HS-27A (cell line): ENCODE data around the gene C1QL1.

Experiments
- DNase-seq: peaks from one replicate; pipeline ENCODE4 v3.0.0-alpha.2; 2012; ENCODE audit warnings: low read depth, missing footprints

Gene C1QL1

DNA sequence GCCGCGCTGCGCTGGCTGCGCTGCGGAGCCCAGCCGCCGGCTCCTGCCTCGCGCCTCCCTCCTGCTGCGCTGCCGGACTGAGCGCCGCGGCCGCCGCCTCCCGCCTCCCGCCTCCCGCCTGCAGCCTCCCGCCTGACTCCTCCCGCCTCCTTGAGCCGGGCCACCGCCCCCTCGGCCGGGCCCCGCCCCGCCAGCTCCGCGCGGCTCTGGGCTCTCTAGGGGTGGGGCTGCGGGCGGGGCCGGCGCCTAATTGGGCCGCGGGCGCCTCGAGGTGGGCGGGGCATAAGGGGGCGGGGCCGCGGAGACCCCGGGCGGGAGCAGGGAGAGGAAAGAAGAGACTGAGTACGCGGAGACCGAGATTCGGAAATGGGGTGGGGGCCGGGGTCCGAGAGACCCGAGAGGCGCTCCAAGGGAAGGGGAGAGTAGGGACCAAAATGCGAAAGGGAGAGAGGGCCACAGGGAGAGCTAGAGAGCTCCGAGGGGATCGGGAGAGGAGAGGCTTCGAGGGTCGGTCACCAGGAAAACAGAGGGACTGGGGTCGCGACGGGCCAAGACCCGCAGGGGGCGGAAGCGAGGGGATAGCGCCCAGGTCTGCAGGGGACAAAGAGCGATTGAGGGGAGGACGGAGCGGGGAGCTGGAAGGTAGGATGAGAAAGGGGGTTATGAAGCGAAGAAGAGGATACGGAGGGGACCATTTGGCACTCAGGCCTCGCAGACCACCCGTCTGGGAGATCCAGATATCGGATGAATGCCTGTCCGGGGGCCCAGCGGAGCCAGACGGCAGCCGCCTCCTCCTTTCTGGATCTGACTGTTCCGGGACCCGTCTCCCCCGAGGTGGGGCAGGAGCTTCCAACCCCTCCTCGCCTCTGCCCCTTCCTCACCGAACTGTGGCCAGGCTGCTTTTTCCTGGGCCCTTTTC is at the start of gene C1QL1:
C1QL1 (minus strand) TSS at position 79 of the 919 bp plus-strand sequence. CDS start 255 bp downstream, outside the sequence.
- peak; percentile 23 for DNase-seq

DNA sequence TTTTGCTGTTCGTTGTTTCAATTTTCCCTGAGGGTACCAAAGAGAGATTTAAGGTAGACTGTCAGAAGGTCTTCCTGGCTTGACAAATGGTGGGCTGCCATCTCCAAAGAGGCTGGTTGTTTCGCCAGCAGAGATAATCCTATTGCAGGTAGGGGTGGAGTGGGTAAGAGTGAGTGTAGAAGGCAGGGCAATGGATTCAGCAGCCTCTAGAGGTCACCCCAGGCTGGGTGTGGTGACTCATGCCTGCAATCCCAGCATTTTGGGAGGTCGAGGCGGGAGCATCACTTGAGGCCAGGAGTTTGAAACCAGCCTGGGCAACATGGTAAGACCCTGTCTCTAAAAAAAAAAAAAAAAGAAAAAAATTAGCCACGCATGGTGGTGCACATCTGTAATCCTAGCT is 48.7 kb upstream of the C1QL1 start:
- no peak for DNase-seq

DNA sequence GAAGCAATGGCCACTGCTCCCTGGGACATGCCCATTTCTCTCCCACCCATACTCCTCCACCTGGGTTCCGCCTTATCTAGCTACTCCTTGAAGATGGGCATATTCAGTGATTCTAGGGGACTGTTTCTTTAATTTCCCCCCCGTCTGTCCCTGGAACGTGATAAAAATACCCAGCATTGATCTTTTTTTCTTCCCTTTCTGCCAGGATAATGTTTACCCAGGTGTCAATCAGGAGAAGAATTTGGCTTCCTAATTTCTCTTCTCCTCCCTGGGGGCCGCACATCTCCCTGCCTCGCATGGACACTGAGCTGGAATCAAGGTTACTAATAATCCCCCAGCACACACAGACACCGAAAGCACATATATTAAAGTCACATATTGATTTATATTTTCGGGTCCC is 48.1 kb upstream of the C1QL1 start:
- DNase-seq = no peak

DNA sequence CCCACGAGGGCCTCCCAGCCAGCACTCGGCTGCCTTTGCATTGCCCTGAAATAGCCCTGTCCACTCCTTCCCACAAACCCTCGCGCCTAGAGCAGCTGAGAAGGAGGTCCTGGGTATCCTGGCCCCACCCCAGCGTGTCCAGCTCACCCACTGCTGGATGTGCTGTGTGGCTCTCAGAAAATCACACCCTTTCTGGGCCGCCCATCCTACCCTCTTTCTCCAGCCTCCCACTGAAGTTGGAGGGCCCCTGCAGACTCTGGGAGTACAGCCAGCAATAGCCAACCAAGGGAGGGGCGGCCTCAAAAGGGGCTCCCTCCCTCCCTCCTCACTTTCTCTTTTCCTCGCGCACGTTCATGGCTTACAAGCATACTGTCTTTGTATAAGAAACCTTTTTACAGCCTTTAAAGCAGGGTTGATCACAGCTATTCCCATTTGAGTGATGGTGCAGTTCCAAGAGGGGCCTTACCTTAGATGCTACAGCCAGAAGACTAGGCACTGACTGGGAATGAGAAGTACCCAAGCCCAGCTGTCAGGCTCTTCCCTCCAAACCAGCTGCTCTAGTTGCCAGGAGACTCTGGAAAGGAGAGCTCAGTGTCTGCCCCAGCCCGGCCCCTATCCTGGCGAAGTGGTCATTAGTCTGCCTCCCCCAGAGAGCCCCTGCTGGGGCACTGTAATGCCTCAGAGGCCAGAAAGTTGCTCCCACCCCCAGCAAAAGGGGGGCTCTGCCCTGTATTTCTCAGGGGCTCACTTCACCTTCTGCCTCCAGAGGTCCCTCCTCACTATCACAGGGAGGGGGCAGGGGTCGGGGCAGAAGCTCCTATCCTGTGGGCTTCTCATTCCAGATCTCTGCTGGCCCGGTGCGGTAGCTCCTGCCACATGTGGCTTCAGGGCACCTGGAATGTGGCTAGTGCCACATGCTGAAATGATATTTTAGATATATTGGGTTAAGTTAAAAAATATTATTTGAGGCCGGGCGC is 45.2 kb upstream of the C1QL1 start:
- DNase-seq = no peak

DNA sequence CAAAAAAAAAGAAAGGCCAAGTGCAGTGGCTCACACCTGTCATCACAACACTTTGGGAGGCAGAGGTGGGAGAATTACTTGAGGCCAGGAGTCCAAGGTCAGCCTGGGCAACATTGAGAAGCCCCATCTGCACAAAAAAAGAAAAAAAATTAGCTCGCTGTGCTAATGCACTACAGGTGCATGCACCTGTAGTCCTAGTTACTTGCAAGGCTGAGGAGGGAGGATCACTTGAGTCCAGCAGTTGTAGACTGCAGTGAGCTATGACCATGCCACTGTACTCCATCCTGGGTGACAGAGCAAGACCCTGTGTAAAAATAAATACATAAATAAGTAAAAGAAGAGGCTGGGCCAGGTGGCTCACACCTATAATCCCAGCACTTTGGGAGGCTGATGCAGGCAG is 43.7 kb upstream of the C1QL1 start:
- DNase-seq = no peak

DNA sequence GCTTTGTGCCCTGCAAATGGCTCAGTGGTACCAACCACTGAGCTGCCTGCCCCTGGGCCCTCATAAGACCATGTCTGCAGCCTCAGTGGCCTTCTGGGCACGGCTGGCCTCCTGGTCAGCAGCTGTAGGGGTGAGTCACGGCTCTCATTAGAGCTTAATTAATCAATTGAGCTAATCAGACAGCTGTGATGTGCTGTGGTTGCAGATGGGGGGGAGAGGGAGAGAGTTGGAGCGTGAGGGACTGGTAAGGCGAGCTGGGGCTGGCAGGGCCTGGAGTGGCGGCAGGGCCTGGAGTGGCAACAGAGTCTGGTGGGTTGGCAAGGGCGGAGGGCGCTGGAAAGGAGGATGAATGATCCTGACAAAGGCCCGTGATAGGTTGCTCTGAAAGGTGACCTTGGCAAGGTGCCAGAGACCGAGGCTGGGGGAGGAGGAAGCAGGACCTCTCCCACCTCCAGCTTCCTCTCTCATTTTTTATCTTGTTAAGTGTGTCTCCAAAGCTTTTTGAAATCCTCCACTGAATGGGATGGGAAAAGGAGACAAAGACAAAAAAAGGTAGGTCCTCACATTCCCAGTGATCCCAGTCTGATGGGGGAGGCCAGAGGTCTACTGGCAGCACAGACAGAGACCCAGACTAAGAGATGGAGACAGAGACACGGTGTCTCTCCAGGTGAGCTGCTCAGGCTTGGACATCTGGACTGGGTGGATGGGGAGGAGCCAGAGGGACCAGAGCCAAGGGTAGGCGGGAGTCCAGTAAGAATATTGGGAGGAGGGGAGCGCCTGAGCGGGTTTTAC is 41.8 kb upstream of the C1QL1 start:
- DNase-seq = no peak

DNA sequence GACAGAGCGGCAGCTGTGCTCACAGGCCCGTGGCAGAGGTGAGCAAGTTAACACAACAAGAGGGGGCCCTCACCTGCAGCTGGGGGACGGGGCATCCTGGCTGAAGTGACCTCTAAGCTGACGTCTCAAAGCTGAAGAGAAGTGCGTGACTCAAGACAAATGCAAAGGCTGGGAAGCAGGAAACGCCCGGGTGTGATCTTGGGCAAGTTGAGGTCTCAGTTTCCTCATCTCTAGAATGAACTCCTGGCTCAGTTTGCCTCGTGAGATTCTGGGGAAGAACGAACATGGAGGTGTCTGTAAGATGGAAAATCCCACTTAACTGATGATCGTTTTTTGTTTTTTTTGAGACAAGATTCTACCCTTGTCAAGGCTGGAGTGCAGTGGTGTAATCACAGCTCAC is 40.1 kb upstream of the C1QL1 start:
- DNase-seq = no peak

DNA sequence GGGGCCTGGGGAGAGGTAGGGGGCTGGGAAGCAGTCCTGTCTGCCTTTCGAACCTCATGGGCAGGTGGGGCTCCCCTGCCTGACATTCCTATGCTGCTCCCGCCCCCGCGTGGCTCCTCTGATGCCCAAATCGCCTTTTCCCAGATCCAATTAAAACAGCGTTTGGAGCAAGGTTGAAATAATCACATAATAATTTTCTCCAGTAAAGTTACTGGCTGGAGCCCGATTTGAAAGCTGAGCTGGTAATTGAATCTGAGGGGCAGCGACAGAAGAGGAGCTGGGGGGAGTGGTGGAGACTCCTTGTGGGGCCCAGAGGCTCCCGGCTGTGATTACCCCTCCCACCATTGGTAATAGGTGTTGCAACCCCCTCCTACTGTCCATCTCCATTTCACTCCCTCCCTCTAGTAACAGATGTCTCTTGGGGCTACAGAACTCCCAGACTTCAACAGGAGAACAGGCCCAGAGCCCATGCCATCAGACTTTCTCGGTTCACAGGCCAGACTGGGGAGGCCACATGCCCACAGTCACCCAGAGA is 38.9 kb upstream of the C1QL1 start:
- DNase-seq = no peak

DNA sequence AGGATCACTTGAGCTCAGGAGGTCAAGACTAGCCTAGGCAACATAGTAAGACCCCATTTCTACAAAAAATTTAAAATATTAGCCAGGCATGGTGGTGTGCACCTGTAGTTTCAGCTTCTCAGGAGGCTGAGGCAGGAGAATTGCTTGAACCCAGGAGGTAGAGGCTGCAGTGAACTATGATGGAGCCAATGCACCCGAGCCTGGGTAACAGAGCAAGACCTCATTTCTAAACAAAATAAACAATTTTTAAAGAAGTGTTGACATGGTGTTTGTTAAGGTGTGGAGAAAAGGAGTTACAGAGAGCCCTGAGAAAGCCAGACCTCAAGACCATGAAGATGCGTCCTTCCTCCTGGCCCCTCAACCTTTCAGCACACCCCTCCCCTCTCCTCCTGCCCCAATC is 37.6 kb upstream of the C1QL1 start:
- no peak for DNase-seq

DNA sequence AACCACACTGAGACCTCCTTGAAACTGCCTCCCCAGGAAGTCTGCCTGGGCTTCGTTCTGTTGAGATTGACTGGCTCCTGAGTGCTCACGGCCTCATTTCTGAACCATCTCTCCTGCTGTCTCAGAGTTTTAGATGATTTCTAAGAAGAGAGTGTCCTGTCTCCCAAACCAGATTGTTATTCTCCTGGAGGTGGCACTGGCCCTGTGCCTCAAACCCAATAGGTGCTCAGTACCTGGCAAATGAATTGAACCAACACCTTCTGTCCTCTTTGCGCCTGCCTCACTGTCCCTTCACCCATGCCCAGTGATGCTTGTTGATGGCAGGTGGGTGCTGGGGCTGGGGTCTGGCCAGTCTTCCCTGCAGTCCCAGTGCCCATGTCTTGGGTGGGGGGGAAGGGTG is 36.3 kb upstream of the C1QL1 start:
- DNase-seq = no peak

DNA sequence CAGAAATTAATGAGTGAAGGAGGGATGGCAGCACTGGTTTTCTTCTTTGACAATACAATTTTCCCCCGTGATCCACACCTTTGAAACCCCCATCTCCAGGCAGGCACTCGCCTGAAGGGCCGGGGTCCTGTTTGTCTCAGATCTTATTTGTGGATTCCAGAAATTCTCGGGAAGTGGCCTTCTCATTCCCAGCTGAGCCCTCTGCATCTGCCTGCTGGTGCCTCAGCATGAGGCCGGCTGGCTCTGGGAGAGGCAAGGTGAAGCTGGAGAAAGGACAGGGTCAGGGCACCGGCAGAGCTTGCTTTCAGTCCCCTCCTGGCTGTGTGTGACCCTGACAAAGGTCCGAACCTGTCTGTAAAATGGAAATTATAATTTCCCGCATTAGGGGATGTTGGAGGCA is 35.8 kb upstream of the C1QL1 start:
- no peak for DNase-seq

DNA sequence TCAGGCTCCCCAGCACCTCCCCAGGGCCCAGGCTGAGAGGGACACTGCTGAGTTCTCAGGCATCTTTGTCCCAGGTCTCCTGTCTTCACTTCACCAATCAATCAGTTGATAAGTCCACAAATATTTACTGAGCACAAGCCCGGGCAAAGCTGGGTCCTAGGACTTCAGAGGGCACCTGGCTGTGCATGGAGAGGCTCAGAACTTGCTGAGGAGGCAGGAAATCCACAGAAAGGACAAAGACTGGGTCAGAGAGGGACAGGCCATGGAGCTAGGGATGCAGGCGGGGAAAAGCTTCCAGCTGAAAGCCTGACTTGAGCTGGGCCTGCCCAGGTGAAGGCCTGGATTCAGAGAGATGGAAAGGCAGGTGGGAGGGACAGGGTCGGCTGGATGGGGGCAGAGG is 33.2 kb upstream of the C1QL1 start:
- no peak for DNase-seq

DNA sequence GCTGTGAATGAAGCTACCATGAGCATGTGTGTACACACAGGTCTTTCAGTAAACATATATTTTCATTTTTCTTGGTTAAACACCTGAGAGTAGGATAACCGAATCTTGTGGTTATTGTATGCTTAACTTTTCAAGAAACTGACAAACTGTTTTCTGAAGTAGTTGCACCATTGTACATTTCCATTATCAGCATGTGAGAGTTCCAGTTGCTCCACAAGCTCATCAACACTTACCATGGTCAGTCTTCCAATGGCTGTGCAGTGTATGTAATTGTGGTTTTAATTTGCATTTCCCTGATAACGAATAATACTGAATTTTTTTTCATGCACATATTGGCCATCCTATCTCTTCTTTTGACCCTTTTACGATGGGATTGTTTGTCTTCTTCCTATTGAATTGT is 31.3 kb upstream of the C1QL1 start:
- no peak for DNase-seq

DNA sequence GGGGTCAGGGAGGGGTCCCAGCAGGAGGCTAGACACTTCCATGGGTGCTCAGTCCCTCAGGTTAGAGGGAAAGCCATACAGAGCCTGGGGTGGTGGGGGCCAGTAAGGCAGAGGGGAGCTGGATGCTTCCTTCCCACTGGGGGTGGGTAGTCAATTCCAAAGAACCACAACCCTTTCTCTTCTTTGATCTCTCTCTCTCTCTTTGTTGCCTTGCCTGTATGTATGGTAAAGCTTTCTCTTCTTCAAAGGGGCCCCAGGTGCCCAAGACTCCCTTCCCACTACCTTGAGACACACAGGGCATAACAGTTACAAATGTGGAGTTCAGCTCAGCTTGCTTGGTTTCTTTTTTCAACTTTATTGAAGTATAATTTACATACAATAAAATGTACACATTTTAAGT is 30.5 kb upstream of the C1QL1 start:
- no peak for DNase-seq

DNA sequence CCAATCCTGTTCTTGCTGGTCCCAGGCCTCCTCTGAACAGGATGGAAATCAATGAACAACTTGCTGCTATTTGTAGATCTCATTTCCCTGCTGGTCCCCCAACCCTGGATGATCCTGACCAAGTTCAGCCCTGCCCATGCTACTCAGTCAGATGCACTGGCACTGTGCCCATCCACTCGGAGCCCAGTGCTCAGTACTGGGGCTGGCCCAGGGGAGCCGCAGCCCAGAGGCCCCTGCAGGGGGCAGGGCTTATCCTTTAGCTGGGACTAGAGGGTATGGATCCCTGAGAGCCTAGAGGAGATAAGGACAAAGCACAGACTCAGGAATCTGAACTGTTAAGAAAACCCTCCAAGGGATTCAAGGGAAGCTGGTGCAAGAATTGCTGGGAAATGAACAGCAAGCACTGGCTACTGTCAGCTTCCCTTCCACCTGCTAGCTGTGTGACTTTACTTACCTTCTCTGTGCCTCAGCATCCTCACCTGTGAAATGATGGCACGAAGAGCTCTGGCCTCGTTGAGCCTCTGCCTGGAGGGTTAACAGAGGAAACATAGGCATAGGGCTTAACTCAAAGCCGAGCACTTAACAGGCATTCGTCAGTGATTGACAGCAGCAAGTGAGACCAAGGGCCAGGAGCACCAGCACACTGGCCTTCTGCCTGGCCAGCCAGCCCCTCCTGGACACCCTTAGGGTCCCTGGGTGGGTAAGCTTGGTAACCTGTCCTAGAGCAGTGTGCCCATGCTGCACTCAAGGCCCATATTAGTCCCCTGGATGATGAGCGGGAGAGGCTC is 29.8 kb upstream of the C1QL1 start:
- no peak for DNase-seq

DNA sequence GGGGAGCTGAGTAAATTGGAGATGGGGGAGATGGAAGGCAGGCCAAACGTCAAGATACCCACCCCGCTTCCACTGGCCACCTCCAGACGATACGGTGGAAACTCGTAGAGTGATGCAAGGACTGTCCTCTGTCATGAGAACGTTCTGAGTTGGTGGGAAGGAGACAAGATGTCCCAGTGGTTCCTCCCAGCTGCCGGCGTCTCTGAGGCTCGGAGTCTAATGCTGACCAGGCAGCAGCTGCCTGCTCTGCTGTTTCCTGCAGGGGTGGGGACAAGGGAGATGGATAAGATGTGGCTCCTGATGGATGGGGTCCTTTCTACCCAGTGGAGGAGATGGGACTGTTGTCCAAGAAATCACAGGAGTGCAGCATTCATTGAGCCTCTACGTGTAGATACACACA is 28.2 kb upstream of the C1QL1 start:
- no peak for DNase-seq

DNA sequence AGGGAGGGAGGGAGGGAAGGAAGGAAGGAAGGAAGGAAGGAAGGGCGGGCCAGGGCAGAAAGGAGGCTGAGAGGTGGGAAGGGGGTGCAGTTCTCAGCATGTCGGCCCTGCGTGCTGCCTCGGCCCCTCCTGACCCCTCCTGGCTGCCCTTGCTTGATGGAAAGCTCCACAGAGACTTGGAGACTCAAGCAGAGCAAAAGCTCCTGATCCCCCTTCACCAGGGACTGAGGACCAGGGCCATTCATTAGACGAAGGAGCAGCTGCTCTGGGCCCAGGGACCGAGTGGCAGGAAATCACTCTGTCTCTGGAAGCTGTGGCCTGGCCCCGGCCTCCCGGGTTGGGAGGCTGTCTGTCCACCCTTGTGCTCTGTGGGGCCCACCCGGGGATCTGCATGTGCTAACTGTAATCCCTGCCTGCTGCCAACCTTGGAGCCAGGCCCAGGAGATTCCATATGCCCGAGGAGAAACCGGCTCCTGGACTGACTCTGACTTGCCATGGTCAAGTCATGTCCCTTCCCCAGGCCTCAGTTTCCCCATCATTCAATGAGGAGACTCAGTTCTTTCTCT is 27.4 kb upstream of the C1QL1 start:
- no peak for DNase-seq

DNA sequence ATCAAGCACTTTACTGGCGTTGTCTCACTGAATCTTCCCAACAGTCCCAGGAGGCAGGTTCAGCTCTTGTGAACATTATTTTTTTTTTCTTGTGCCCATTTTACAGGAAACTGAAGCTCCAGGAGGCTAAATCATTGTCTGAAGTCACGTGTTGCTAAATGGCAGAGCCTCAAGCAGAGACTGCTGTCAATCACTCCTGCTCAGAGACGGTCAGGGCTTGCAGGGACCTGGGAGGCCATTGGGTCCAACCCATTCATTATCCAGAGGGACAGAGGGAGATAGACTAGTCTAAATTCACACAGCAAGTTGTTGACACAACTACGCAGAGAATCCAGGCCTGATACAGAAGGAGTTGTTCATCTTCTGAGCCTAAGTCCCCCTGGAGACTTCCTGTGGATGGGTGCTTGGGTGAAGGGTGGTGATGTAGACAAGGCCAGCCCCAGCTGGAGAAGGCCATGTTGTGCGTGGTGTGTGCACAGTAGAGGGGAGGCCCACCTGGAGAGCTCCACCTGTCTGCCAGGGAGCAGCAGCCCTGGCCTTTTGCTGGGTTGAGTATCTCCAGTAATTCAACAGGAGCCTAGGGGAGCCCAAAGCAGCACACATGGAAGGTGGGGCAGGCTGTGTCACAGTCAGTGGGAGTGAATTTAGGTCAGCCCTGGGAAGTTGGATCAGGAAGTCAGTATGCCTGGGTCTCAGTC is 24.3 kb upstream of the C1QL1 start:
- no peak for DNase-seq

DNA sequence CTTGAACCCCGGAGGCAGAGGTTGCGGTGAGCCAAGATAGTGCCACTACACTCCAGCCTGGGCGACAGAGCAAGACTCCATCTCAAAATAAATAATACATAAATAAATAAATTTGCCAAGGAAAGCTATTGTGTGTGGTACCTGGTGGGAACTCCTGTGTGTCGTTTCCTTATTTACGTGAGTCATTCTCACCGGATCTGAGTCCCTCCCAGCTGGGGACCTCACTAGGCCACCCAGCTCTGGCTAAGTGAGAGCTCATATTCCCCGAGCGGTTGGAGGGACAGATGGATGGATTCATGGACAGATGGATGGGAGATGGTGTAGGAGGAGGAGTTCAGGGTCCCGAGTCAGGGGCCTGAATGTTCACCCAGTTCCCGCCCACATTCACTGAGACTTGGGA is 22.9 kb upstream of the C1QL1 start:
- DNase-seq = no peak

DNA sequence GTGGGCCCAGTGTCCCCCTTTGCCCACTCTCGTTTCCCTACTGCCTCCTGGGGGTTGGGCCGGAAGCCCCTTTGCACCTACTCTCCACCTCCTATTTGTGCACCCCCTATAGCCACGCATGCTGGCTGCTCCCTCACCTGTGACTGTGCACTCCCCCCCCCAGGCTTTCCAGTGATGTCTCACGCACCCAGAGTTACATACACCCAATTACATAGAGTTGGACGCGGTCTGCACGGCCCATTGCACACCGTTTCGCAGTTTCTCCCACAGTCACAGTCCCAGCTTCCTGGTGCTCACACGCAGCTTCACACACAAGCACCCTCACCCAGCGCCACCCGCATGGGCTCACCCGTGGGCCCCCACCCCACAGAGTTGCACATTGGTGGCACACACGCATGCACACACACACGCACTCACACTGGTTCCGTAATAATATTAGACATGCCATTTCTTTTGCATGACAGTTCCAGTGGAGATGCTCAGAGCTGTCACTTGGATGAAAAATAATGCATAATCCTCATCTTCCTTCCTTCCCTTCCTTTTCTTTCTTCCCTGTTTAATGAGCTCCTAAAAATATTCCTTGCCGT is 21.5 kb upstream of the C1QL1 start:
- no peak for DNase-seq
